HEK293 (cell line): ENCODE results near the gene SLC1A3.

ENCODE experiments used
- CTCF ChIA-PET: fragments of 350-600 bp; formaldehyde crosslinking; extraction: SDS; loops from one replicate; lab custom pipeline; 2021; ENCODE audit warnings: antibody characterized with exemption; lab: Yijun Ruan, JAX
- POLR2A ChIA-PET: fragments of 300-600 bp; formaldehyde crosslinking; extraction: SDS; loops from one replicate; lab custom pipeline; 2020; ENCODE audit warnings: antibody characterized with exemption, inconsistent platforms; lab: Yijun Ruan, JAX
- H3K27ac ChIP-seq: fragments of 200-500 bp; sonication (Bioruptor generic); 2 replicates; pipeline ENCODE4 v1.5.1; 2014; ENCODE audit warnings: low read depth, low read length, control low read depth, inconsistent platforms; ENCODE audit errors: extremely low read depth
- H3K36me3 ChIP-seq, 2 experiments: fragments of 200-500 bp in 1 of 2; sonication (Bioruptor generic) in 1 of 2; 1 replicate in 1 of 2; 2 replicates in 1 of 2; pipeline ENCODE4 v1.5.1; 2014 to 2017; ENCODE audit warnings: inconsistent platforms in 2 of 2, low read length in 2 of 2; ENCODE audit not compliant: control insufficient read depth in 2 of 2, insufficient read depth in 1 of 2
- H3K4me1 ChIP-seq: fragments of 200-500 bp; sonication (Bioruptor generic); 2 replicates; pipeline ENCODE4 v1.5.1; 2014; ENCODE audit warnings: mild to moderate bottlenecking, low read length, inconsistent platforms; ENCODE audit not compliant: control insufficient read depth, insufficient read depth
- H3K4me3 ChIP-seq: 2 replicates; pipeline ENCODE4 v1.5.1; 2011; ENCODE audit warnings: low read depth, mild to moderate bottlenecking, control low read depth, low read length, moderate library complexity
- H3K9me3 ChIP-seq: fragments of 200-500 bp; sonication (Bioruptor generic); 2 replicates; pipeline ENCODE4 v1.5.1; 2014; ENCODE audit warnings: low read depth, low read length, inconsistent platforms; ENCODE audit not compliant: control insufficient read depth, insufficient read depth
- ELK4 ChIP-seq: IDR thresholded peaks from 2 replicates; pipeline ENCODE4 v1.6.1; 2011; ENCODE audit warnings: mild to moderate bottlenecking, low read depth, low read length, borderline replicate concordance
- FEZF1 ChIP-seq: fragments of 450-650 bp; formaldehyde crosslinking; IDR thresholded peaks from 2 replicates; pipeline ENCODE4 v1.5.1; 2016; ENCODE audit warnings: missing biosample characterization, missing genetic modification characterization
- GLI4 ChIP-seq: fragments of 450-650 bp; formaldehyde crosslinking; IDR thresholded peaks from 2 replicates; pipeline ENCODE4 v1.5.1; 2016; ENCODE audit warnings: missing biosample characterization, missing genetic modification characterization
- KLF7 ChIP-seq: fragments of 450-650 bp; formaldehyde crosslinking; IDR thresholded peaks from 2 replicates; pipeline ENCODE4 v1.5.1; 2016; ENCODE audit warnings: missing biosample characterization, missing genetic modification characterization, borderline replicate concordance
- MEIS1 ChIP-seq: sonication (generic); formaldehyde crosslinking; IDR thresholded peaks from 2 replicates; pipeline ENCODE4 v1.8.1; 2022; ENCODE audit warnings: missing genetic modification reagents, mild to moderate bottlenecking, borderline replicate concordance
- PBX3 ChIP-seq: sonication (generic); formaldehyde crosslinking; IDR thresholded peaks from 2 replicates; pipeline ENCODE4 v1.8.1; 2022; ENCODE audit warnings: mild to moderate bottlenecking, moderate library complexity, missing genetic modification reagents
- PRDM2 ChIP-seq: fragments of 450-650 bp; formaldehyde crosslinking; IDR thresholded peaks from 2 replicates; pipeline ENCODE4 v1.5.1; 2016; ENCODE audit warnings: missing biosample characterization, missing genetic modification characterization, borderline replicate concordance
- SP2 ChIP-seq: fragments of 450-650 bp; formaldehyde crosslinking; IDR thresholded peaks from 2 replicates; pipeline ENCODE4 v1.5.1; 2016; ENCODE audit warnings: missing biosample characterization, missing genetic modification characterization
- YY2 ChIP-seq: fragments of 450-650 bp; formaldehyde crosslinking; IDR thresholded peaks from 2 replicates; pipeline ENCODE4 v1.5.1; 2016; ENCODE audit warnings: missing biosample characterization, missing genetic modification characterization
- ZBTB8A ChIP-seq: fragments of 450-650 bp; formaldehyde crosslinking; IDR thresholded peaks from 2 replicates; pipeline ENCODE4 v1.5.1; 2016; ENCODE audit warnings: missing biosample characterization, missing genetic modification characterization
- ZIC2 ChIP-seq: fragments of 450-650 bp; formaldehyde crosslinking; IDR thresholded peaks from 2 replicates; pipeline ENCODE4 v1.5.1; 2016; ENCODE audit warnings: missing biosample characterization, missing genetic modification characterization
- ZNF133 ChIP-seq: fragments of 450-650 bp; formaldehyde crosslinking; IDR thresholded peaks from 2 replicates; pipeline ENCODE4 v1.5.1; 2016; ENCODE audit warnings: missing biosample characterization, missing genetic modification characterization
- ZNF18 ChIP-seq: fragments of 450-650 bp; formaldehyde crosslinking; IDR thresholded peaks from 2 replicates; pipeline ENCODE4 v1.5.1; 2016; ENCODE audit warnings: missing biosample characterization, missing genetic modification characterization
- ZNF19 ChIP-seq: fragments of 450-650 bp; formaldehyde crosslinking; IDR thresholded peaks from 2 replicates; pipeline ENCODE4; 2016; ENCODE audit warnings: missing biosample characterization, missing genetic modification characterization, low read depth
- ZNF292 ChIP-seq: fragments of 450-650 bp; formaldehyde crosslinking; IDR thresholded peaks from 2 replicates; pipeline ENCODE4 v1.5.1; 2016; ENCODE audit warnings: low read depth, missing biosample characterization, missing genetic modification characterization, borderline replicate concordance
- ZNF335 ChIP-seq: fragments of 450-650 bp; formaldehyde crosslinking; conservative IDR thresholded peaks from 2 replicates; pipeline ENCODE4 v1.5.1; 2016; ENCODE audit warnings: missing biosample characterization, missing genetic modification characterization
- ZNF514 ChIP-seq: fragments of 450-650 bp; formaldehyde crosslinking; IDR thresholded peaks from 2 replicates; pipeline ENCODE4 v1.5.1; 2016; ENCODE audit warnings: missing biosample characterization, missing genetic modification characterization
- ZNF639 ChIP-seq: fragments of 450-650 bp; formaldehyde crosslinking; IDR thresholded peaks from 2 replicates; pipeline ENCODE4 v1.5.1; 2016; ENCODE audit warnings: missing biosample characterization, missing genetic modification characterization
- ZNF768 ChIP-seq: fragments of 450-650 bp; formaldehyde crosslinking; IDR thresholded peaks from 2 replicates; pipeline ENCODE4 v1.5.1; 2018; ENCODE audit warnings: missing biosample characterization, mild to moderate bottlenecking, missing genetic modification characterization
- ZSCAN30 ChIP-seq: fragments of 450-650 bp; IDR thresholded peaks from 2 replicates; pipeline ENCODE4 v1.5.1; 2018; ENCODE audit warnings: missing biosample characterization, mild to moderate bottlenecking, missing genetic modification characterization, moderate library complexity

Gene SLC1A3

GRCh38 chr5:36698031-36698430 is 91.6 kb downstream of the SLC1A3 start:
- CTCF ChIA-PET, result interaction anchor here (0.6 to 14.4 kb wide), 4 partner anchors 15 to 279 kb away, joined by 3 to 352 read pairs (median 4); no protein-coding TSS in a partner anchor
- H3K9me3 ChIP-seq, result peaks cover 4% of the 10 kb centered on the region
- POLR2A ChIA-PET, result no interaction called here
- no peaks in the 10 kb centered on the region for H3K36me3 ChIP-seq
- no peak overlapping the region for H3K4me3 ChIP-seq
- H3K4me1 ChIP-seq, result no peaks in the 10 kb centered on the region
- TF ChIP-seq GLI4 (tag by site-specific recombination), result no peak
- TF ChIP-seq SP2 (tag by site-specific recombination), result no peak
- TF ChIP-seq ELK4, result no peak
- no peak for TF ChIP-seq KLF7 (tag by site-specific recombination)
- TF ChIP-seq ZNF18, result no peak
- no peak for TF ChIP-seq ZNF335 (tag by site-specific recombination)
- no peak for TF ChIP-seq ZNF639
- no peak for TF ChIP-seq ZBTB8A (tag by site-specific recombination)
- TF ChIP-seq ZNF19 (tag by site-specific recombination), result no peak
- no peak for TF ChIP-seq ZNF133 (tag by site-specific recombination)
- no peak overlapping the region for H3K27ac ChIP-seq

GRCh38 chr5:36701085-36701698 is 94.8 kb downstream of the SLC1A3 start:
- CTCF ChIA-PET, result interaction anchor here (0.7 to 14.4 kb wide), 5 partner anchors 28 to 302 kb away, joined by 3 to 352 read pairs (median 5); no protein-coding TSS in a partner anchor
- TF ChIP-seq YY2 (tag by site-specific recombination) (no peak), FEZF1 (tag by site-specific recombination) (no peak), ZIC2 (tag by site-specific recombination) (no peak), PRDM2 (tag by site-specific recombination) (no peak), ZNF18 (no peak), MEIS1 (CRISPR knock-in tag) (no peak), PBX3 (CRISPR knock-in tag) (no peak), ZNF292 (tag by site-specific recombination) (no peak), ZNF768 (tag by site-specific recombination) (no peak), ZNF514 (tag by site-specific recombination) (no peak), ZSCAN30 (tag by site-specific recombination) (no peak)

More at GRCh38 chr5:36701085-36701698, 94.8 kb downstream of the SLC1A3 start:
- POLR2A ChIA-PET, result interaction anchor here (0.7 kb wide), 1 partner anchor 126 kb away, joined by 3 read pairs; no protein-coding TSS in a partner anchor
- H3K9me3 ChIP-seq, result peaks cover 4% of the 10 kb centered on the region
- H3K4me1 ChIP-seq, result peaks cover 6% of the 10 kb centered on the region
- H3K4me3 ChIP-seq, result no peak overlapping the region
- H3K36me3 ChIP-seq, result no peaks in the 10 kb centered on the region
- no peak overlapping the region for H3K27ac ChIP-seq
